HFFc6 (cell line): ENCODE data around the gene FBXO2. TPM values are rescaled to one million over a fixed set of nuclear protein-coding genes. Genes with fewer than 3 reads are reported as not detected.

Source experiments
- DNase-seq: peaks from one replicate; pipeline ENCODE4 v3.0.0-alpha.2; 2018
- H3K27ac Mint-ChIP-seq: 2 replicates; pipeline ENCODE4 v1.8.0; 2020; ENCODE audit warnings: mild to moderate bottlenecking, mixed read lengths
- H3K27me3 Mint-ChIP-seq: 2 replicates; pipeline ENCODE4 v1.8.0; 2021; ENCODE audit warnings: mild to moderate bottlenecking, moderate library complexity, mixed read lengths; ENCODE audit not compliant: insufficient read depth
- H3K36me3 Mint-ChIP-seq: 2 replicates; pipeline ENCODE4 v1.8.0; 2021; ENCODE audit warnings: low read depth, mixed read lengths
- H3K4me1 Mint-ChIP-seq: 2 replicates; pipeline ENCODE4 v1.8.0; 2020; ENCODE audit warnings: low read depth, mixed read lengths
- H3K4me3 Mint-ChIP-seq: 2 replicates; pipeline ENCODE4 v1.8.0; 2020; ENCODE audit warnings: mild to moderate bottlenecking, moderate library complexity, mixed read lengths
- H3K9me3 Mint-ChIP-seq: 2 replicates; pipeline ENCODE4 v1.8.0; 2020; ENCODE audit warnings: mild to moderate bottlenecking, mixed read lengths
- total RNA-seq, 6 experiments: library from RNA; stranded (reverse); fragmentation: NEBNext Ultra II Directional; extraction: Animal tissue kit (Norgen Biotek cat#: 25700); gene quantifications; 2 replicates in 1 of 6; 3 replicates in 5 of 6; pipeline ENCODE4 v1.2.3, GENCODE V29; 2021
- TF ChIP-seq, protein P1 (sequence below): fragments of 200-600 bp; sonication (generic); IDR thresholded peaks from 2 replicates; pipeline ENCODE4 v1.5.0; 2021; ENCODE audit warnings: antibody characterized with exemption, mild to moderate bottlenecking

FBXO2 gene
- total RNA-seq, 6 experiments from 2014 or later: 0.66 to 1.7 (median 0.78) TPM

DNA sequence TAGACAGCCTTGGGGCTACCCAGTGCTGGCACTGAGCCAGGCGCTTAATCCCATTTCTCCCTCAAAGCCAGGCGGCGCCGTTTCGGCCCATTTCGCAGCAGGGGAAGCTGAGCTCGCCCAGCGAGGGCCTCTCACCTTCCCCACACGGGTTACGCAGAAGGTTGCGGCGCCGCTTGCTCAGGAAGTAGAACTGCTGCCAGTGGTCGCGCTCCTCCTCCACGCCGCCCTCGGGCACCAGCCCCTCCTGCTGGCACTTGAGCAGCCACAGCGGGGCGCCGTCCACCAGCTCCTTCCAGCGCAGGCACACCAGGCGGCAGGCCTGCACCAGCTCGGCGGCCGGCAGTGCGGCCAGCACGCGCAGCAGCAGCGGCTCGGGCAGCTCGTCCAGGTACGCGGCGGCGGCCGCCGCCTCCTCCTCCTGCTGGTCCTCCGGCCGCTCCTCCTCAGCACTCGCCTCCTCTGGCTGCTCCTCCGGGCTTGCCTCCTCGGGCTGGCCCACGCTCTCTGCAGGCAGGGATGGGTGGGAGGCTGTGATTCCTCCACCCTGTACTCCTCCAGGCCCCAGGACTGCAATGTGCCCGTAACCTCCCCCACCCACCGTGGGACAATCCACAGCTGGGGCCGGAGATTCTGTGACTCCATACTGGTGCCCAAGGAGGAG is 3.8 kb downstream of the FBXO2 start:
- no peak overlapping the region for H3K27ac Mint-ChIP-seq
- TF ChIP-seq, protein P1, sequence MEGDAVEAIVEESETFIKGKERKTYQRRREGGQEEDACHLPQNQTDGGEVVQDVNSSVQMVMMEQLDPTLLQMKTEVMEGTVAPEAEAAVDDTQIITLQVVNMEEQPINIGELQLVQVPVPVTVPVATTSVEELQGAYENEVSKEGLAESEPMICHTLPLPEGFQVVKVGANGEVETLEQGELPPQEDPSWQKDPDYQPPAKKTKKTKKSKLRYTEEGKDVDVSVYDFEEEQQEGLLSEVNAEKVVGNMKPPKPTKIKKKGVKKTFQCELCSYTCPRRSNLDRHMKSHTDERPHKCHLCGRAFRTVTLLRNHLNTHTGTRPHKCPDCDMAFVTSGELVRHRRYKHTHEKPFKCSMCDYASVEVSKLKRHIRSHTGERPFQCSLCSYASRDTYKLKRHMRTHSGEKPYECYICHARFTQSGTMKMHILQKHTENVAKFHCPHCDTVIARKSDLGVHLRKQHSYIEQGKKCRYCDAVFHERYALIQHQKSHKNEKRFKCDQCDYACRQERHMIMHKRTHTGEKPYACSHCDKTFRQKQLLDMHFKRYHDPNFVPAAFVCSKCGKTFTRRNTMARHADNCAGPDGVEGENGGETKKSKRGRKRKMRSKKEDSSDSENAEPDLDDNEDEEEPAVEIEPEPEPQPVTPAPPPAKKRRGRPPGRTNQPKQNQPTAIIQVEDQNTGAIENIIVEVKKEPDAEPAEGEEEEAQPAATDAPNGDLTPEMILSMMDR: peak; percentile 73
- no peaks in the 10 kb centered on the region for H3K36me3 Mint-ChIP-seq
- H3K9me3 Mint-ChIP-seq: no peaks in the 10 kb centered on the region
- H3K4me1 Mint-ChIP-seq: peaks cover 5% of the 10 kb centered on the region; the same call in 1 of the 2 replicates
- H3K27me3 Mint-ChIP-seq: peaks cover 16% of the 10 kb centered on the region
- peak; percentile 28 for DNase-seq
- H3K4me3 Mint-ChIP-seq: peak overlapping the region; percentile 46; the same call in 1 of the 2 replicates

DNA sequence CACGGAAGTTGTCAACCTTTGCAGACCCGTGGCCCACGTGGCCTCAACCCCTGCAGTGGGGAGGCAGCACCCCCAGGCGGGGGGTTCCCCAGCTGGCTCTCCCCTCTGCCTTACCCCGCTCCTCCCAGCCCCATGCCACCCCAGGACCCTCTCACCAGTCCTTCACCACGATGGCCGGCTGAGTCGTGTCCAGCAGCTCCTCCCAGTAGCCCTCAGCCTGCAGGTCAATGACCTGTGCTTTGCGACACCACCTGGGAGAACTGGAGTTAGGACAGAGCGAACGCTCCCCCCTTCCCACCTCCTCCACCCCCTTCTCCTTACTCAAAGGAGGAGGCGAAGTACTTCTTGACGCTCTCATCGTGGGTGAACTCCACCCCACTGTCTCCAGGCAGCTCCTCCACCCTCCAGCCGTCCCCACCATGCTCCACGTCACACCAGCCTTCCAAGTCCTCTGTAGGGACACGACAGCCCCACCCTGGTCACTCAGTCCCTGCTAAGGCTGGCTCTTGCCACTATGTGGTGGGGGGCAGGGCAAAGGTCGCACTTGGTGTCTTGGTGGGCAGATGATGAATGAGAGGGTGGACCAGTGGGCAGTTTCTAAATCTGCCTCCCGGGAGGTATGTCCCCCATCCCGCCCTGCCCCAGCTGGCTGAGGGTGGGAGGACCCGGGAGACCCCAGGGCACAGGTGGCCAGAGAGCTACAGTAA is 4.5 kb downstream of the FBXO2 start:
- no peaks in the 10 kb centered on the region for H3K9me3 Mint-ChIP-seq
- TF ChIP-seq, protein P1: no peak
- H3K27ac Mint-ChIP-seq: no peak overlapping the region
- H3K36me3 Mint-ChIP-seq: no peaks in the 10 kb centered on the region
- peaks cover 16% of the 10 kb centered on the region for H3K27me3 Mint-ChIP-seq
- peaks cover 5% of the 10 kb centered on the region; the same call in 1 of the 2 replicates for H3K4me1 Mint-ChIP-seq
- no peak overlapping the region for H3K4me3 Mint-ChIP-seq
- DNase-seq: no peak

DNA sequence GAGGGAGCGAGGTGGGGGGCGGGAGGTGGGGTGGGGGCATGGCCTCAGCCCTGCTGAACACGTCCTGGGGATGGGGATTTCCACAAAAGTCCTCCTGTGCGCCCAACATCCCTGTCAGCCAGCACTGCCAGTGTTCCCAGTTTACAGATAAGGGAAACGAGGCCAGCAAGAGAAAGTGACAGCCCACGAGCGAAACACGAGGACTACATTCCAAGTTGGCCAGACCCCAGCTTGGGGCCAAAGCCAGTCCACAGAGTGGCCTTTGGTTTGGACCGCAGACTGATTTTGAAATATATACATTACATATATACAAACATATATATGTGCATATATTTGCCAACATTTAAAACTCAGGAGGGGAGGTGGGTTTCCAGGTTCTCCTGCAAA is 5.0 kb downstream of the FBXO2 start:
- TF ChIP-seq, protein P1: no peak
- no peak for DNase-seq
- H3K27ac Mint-ChIP-seq: no peak overlapping the region

DNA sequence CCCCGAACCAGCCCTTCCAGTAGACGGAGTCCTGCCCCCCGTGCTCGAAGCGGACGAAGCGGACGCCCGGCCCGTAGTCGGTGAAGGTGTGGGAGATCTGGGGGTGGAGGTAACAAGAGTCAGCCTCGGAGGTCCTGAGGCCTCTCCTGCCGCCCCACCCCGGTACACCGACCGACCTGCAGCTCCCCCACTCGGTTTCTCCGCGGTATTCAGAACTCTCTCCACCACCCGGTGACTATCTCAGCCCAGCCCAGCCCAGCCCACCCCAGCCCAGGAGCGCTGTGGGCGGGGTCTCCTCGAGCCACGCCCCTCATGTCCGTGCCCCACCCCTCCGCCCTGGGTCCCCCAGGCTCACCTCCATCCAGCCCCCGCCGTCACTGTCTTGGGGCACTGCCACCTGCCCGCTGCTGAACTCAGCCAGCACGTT is 5.5 kb downstream of the FBXO2 start:
- H3K36me3 Mint-ChIP-seq: no peaks in the 10 kb centered on the region
- TF ChIP-seq, protein P1: no peak
- no peaks in the 10 kb centered on the region for H3K9me3 Mint-ChIP-seq
- H3K4me3 Mint-ChIP-seq: no peak overlapping the region
- H3K27ac Mint-ChIP-seq: no peak overlapping the region
- H3K4me1 Mint-ChIP-seq: peaks cover 5% of the 10 kb centered on the region; the same call in 1 of the 2 replicates
- no peak for DNase-seq
- peaks cover 19% of the 10 kb centered on the region for H3K27me3 Mint-ChIP-seq

More for the DNA sequence above, 5.0 kb downstream of the FBXO2 start:
- H3K9me3 Mint-ChIP-seq: no peaks in the 10 kb centered on the region
- H3K36me3 Mint-ChIP-seq: no peaks in the 10 kb centered on the region
- H3K27me3 Mint-ChIP-seq: peaks cover 16% of the 10 kb centered on the region
- H3K4me1 Mint-ChIP-seq: peaks cover 5% of the 10 kb centered on the region; the same call in 1 of the 2 replicates
- H3K4me3 Mint-ChIP-seq: no peak overlapping the region

DNA sequence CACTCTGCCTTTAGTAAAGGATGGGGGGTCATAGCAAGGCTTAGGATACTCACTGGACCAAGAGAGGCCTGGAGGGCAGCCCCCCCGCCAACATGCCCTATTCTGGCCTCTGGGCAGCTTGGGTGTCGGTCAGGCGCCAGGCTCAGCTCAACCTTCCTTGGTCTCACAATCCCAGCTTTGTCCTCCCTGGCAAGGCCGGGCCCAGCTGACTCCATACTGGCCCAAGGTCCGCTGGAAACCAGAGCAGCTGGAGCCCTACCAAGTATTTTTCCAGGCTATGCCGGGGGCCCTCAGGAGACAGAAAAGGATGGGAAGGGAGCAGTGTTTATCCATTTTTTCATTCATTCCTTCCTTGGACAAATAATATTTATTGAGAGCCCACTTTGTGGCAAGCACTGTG is 6.2 kb downstream of the FBXO2 start:
- TF ChIP-seq, protein P1: no peak
- DNase-seq: no peak
- Mint-ChIP-seq H3K4me3 (no peak overlapping the region), H3K27ac (no peak overlapping the region), H3K27me3 (peaks cover 22% of the 10 kb centered on the region), H3K9me3 (no peaks in the 10 kb centered on the region), H3K36me3 (no peaks in the 10 kb centered on the region), H3K4me1 (peaks cover 5% of the 10 kb centered on the region; the same call in 1 of the 2 replicates)
